Measurements from ENCODE around the gene PCED1B.
"Not testable (repeated sequence)": the region's sequence is repeated elsewhere in the genome, so short reads cannot be mapped to it uniquely, and the experiment has no call there.

PCED1B gene

DNA sequence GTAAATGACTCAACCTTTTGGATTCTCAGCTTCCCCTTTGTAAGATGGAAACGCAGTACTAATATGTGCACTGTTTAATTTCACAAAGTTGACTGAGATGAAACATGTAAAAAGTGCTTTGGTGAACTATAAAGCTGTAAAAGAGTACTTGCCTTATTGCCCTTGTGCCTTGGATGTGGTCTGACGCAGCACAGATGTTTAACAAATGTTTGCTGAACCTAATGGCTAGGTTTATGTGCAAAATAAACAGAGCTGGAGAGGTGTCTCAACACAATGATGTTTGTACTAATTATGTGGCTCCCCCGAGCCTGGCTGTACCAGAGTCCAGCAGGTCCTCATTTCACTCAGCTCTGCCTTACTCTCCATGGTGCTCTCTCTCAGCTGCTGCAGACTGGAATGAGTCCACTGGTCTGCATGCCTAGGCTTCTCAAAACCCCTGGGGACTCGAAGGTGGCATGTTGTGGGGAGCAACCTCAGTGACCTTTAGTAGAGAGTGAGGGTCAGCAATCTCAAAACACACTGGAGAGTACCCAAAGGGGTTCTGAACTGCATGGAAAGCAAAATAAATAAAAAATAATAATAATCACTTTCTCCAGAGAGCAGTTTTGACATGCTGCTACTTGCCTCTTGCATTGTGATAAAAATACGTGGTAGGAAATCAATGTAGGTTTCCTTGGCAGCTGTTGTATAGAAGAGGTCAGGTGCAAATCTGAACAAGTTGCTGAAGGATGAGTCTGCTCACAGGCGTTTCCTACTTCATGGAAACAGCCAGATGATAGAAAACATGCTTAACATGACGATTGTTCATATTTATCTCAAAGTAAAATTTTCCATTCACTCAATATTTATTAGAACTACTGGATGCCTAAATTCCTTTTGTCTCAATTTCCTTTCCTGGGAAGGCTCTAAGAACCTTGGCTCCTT lies 8.9 kb downstream of the PCED1B start:
- DNase-seq (ENCODE audit: low read depth in 2 of 2): no peak

DNA sequence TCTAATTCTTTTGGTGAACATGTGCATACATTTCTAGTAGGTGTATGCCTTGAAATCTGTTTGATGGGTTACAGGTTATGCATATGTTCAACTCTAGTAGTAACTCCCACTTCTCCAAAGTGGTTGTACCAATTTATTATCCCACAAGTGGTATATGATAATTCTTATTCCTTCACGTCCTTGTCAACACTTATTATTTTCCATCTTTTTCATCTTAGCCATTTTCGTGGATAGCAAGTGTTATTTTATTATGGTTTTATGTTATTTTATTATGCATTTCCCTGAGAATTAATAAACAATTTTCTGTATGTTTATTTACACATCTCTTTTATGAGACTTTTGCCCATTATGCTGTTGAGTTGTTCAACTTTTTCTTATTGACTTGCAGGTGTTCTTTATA lies 11.6 kb downstream of the PCED1B start:
- no peak for DNase-seq (ENCODE audit: low read depth in 2 of 2)

DNA sequence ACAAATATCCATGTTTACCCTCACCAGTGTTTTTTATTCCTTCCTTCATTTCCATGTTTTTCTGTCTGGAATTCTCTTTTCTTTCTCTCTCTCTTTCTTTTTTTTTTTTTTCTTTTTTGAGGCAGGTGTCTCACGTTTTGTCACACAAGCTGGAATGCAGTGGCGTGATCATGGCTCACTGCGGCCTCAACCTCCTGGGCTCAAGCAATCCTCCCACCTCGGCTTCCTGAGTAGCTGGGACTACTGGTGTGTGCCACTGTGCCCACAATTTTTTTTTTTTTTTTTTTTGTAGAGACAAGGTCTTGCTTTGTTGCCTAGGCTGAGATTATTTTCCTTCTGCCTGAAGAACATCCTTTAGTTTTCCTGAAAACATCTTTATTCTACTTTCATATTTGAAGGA lies 15.4 kb downstream of the PCED1B start:
- DNase-seq (ENCODE audit: low read depth in 2 of 2): no peak

DNA sequence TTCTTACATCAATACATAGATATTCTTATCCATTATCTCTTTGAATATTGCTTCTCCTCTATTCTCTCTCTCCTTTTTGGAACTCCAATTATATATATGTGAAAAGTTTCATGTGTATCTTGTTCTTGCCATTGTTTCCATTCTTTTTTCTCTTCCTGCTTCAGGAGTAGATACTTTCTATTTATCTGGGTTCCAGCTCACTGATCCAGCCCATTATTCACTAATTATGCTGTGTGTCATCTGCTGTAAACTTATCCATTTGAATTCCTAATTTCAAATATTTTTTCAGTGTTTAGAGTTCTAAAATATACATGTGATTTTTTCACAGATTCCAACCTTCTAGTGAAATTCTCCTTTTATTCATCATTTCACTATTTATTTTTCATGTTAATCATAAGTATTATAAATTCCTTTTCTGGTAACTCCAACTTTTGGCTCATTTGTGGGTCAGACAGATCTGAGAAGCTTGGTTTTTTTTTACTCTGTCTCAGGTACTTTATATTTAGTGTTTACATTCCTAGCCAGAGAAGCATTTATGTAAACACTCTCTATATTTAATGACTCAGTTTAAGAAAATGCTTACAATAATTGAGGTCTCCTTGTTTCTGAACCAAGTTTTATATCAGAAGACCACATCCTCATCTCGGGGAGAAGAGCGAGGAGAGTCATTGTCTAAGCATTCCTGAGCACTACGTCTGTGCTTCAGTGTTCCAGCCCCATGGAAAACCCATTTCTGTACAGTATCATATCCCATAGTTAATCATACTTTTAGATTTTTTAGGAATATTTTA lies 16.2 kb downstream of the PCED1B start:
- no peak for DNase-seq (ENCODE audit: low read depth in 2 of 2)

DNA sequence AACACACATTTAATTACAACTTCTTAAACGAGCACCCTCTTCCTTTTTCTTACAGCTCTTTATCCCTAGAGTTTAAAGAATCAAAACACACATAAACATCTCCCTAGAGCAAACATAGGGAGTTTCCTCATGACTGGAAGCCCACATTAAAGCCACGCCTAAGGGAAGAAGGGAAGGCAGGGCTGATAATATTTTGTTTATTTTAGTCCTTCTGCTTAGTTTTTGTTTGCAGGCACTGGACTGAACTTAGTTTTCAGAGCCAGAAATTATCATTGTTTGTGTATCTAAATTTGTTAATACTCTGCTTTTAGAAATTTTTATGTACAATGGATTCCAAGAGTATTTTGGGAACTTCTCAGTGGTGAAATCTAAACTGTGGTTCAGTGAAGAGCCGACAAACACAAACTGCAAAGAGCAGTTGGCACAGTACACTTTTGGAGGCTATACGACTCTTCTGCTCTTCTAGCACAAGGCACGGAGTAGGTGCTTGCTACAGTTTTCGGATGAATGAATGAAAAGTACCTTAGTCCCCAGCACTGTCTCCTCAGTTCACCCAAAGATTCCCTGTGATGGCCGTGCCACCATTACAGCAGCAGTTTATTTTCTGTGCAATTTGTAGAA lies 18.0 kb downstream of the PCED1B start:
- no peak for DNase-seq (ENCODE audit: low read depth in 2 of 2)

DNA sequence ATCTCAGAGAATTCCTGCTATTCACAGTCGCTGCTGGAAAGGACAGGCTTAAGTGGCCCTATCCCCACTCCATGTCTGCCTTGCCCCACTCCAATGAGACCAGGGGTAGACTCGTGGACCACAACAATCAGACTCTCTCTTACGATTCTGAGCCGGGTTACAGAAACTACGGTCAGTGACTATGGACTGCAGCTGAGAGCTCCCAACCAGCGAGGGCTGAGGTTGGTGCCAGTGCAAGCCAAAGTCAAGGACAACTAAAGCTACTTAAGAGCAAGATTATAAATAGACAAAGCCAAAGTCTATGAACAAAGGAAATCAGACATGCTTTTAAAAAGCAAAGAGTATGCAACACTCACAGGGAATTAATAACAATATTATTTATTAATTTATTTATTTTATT lies 18.7 kb downstream of the PCED1B start:
- DNase-seq (ENCODE audit: low read depth in 2 of 2): no peak

DNA sequence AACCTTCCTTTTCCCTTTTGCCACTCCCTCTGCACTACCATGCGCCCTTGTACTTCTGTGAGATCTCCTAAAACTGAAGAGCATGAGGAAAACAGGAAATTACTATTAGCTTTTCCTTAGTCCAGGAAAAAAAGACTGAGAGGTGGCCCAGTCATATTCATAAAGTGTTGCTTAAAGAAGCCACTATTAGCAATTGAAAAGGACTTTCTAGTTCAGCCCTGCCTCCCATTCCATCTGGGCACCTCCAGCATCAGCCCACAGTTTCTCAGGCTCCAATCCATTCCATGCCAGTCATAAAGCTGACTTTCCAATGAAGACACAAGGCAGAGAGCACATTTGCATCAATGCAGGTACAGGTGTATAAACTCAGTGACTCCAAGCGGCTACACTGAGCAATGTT lies 20.2 kb downstream of the PCED1B start:
- no peak for DNase-seq (ENCODE audit: low read depth in 2 of 2)

DNA sequence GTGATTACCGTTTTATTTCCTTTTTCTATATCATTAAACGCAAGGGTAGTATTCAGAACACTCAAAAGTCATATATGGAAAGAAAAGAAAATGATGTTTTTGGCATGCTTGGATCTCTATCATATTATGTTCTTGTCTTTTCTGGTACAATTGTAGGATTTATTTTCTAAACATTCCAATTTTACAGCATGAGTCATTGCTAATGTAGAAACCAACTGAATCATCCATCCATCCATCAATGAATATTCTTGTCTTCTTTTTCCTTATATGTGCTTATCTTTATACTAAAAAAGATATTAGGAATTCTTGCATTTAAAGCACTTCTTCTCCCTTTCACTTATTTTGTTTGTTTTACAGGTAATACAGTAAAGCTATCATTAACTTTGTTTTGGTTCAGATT lies 20.7 kb downstream of the PCED1B start:
- no peak for DNase-seq (ENCODE audit: low read depth in 2 of 2)

DNA sequence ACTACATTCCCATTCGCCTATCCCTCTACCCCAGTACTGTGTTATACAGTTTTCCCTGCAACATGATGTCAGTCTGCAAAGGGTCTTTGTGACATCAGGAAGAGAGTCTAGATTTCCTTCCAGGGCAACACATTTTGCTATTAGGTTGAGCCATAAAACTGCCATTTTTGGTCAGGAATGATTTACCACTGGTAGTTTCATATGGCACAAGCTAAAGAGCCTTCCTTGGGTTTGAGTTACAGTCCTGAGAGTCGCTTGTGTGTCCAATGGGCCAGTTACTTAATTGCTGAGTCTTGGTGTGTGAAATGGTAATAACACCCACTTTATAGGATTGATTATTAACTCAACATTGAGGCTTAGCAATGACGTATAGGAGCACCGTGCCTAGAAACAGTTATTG lies 23.0 kb downstream of the PCED1B start:
- DNase-seq (ENCODE audit: low read depth in 2 of 2): no peak

DNA sequence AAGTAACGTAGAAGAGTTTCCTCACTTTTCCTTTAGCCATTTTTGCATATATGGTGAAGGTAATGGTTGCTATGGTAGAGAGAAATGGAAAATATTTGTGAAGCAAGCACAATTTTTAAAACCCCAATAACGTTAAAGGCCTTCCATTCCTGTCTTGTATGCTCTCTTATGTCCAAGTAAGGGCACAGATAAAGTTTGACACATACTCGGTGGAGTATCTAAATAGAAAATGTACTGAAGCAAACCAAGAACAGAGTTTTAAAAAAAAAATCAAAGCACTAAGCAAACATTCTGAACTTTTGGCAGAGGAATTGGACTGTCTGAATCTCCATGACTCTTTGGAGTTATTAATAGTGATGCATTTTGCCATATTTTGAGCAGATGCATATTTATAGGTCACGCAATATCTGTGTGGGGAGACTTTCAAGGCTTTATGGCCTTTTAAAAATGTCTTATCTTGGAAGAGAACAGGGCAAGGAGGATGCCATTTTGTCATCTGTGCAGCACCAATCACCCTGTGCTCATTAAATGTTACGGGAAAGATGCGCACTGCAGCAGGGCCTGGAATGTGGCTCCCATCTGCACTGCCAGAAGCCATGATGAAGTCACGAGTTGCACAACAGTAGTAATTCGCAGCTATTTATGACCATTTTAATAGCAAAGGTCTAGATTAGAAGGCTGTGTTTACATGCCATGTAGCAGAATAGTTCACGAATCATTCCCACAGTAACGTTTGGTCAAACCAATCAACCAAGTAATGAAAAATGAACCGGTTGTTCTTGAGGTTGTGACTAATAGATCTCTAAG lies 23.6 kb downstream of the PCED1B start:
- DNase-seq (ENCODE audit: low read depth in 2 of 2): no peak

DNA sequence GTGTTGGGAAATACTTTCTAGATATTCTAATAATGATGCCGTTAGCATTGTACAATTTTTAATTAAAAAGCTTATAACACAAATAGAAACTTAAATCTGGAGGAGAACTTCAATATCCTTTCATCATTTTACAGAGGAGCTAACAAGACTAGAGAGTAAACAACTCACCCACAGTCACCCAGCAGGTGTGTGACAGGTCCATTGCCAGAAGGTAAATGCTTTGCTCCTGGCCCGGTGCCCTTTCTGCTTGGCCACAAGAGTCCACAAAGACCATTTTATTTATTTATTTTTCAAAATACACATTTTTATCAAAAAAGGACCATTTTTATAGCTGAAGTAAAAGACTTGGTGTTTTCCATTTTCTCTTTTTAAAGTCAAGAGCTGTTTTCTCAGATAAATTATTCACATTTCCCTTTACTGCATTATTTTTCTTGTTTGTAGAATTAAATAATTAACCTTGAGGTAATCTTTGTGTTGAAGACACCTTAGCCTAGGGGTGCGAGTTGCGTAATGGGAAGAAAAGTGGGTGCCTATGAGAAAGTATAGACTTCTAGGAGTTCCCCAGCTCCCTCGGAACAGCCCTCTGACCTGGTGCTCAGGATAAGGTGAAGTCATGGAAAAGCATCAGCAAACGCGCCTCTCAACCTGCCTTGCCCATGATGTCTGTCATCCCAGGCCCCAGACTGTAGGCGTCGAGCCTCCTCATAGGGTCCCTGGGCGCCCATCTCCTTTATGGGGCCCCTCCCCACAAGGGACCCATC lies 26.7 kb downstream of the PCED1B start:
- no peak for DNase-seq (ENCODE audit: low read depth in 2 of 2)

DNA sequence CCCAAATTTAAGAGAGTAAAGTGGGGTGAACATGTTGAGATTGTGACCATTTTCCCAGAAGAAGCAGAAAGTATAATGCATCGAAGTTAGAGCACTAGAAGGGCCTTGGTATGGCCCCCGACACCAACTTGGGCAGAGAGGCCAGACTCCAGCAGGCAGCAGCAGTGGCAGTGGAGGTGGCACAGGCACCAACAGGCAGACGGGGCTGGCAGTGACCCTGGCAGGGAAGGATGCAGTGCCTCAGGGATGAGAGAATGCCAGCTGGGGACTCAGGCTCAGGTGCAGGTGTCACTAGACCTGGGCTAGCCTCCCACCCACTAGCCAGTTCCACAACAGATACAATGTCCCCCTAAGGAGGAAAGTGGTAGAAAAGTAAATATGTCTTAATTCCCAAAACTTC lies 28.0 kb downstream of the PCED1B start:
- DNase-seq (ENCODE audit: low read depth in 2 of 2): no peak

DNA sequence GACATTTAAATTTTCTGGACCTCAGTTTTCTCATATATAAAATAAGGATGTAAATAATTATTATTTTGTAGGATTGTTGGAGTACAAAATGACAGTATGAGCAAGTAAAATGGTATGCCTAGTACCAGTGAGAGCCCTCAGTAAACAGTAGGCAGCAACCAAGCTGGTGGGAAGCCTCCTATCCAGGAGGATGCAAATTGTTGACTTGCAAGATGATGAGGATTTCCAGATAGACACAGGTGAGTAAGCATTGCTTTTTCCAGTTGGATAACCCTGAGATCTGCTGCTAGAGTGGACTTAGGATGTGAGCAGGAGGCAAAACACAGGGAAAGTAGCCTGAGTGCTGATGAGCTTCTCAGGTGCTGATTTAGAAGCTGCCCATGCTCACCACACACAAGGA lies 28.5 kb downstream of the PCED1B start:
- no peak for DNase-seq (ENCODE audit: low read depth in 2 of 2)

DNA sequence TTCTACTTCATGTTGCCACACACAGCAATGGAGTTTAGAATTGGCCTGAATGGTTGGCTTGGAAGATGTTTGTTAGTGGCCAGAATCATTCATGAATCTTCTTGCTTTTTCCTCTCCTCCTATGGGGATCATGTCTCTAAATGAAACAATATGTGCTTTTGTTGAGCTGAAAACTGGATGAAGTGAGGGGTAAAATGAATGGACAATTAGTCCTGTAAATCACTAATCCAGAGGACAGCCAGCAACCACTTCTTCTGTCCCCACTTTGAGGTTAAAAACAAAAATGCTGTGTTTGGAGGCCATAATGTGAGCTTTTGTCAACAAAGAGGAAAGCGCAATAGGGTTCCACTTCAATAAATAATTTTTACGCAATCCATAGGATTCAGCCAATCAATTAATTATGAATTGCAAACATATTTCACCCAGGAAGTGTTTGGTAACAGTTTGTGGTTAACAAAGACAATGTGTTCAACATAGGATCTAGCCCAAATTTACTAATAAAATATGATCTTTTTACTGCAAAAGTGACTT lies 30.7 kb downstream of the PCED1B start:
- DNase-seq (ENCODE audit: low read depth in 2 of 2): no peak

DNA sequence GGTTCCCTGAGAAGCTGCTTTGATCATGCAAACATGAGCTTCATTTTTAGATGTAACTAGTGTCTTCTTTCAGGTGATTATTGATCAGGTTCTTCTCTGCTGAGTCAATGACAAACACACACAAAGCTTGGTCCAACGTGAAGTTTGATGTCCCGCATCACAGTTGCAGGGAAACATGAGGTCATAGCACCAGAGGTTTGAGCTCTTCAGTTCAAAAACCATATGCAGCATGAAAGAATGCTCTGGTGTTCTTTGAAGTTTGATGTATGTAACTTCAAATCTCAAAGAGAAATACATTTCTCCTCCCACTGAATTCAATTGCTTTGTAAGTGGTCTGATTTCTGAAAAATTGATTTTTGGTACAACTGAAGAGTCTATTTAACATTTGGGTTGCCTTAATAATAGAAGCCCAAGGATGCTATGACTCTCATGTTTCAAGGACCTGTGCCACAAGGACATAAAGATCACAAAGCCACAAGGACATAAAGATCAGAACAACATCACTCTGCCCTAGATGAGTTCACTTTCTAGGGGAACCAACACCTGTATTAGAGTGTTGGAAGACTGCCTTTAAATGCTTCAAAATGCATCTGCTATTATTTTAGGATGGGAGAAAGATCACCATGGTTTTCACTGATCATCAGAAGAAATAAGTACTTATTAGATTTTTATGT lies 31.4 kb downstream of the PCED1B start:
- no peak for DNase-seq (ENCODE audit: low read depth in 2 of 2)

DNA sequence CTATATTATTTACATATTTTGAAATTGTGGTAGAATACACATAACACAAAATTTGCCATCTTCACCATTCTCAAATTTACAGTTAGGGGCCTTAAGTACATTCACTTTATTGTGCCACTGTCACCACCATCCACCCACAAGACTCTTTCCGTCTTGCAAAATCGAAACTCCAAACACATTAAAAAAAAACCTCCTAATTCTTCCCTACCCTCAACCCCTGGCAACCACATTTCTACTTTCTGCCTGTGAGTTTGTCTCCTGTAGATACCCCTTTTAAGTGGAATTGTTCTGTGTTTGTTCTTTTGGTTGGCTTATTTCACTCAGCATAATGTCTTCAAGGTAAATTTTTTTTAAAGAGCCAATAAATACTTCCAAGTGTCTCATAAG lies 32.0 kb downstream of the PCED1B start:
- peak in 1 of 2 donors; percentile 16 for DNase-seq (ENCODE audit: low read depth in 2 of 2)

DNA sequence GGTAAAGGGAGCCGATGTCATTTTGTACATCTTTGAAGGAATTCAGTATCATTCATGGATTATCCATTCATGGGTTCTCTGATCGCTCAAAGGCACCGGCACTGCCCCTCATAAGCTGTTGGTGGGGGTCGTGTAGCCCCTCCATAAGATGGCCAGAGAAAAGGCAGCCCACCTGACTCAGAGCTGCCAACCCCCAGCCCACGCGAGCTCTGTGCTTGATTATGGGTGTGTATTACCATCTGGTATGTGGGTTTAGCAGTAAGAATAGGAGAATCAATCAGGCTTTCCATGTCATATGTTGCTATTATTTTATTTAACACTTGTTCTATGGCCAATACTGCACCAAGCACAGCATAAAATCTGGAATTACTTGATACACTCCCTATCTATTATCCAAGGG lies 32.4 kb downstream of the PCED1B start:
- no peak for DNase-seq (ENCODE audit: low read depth in 2 of 2)

DNA sequence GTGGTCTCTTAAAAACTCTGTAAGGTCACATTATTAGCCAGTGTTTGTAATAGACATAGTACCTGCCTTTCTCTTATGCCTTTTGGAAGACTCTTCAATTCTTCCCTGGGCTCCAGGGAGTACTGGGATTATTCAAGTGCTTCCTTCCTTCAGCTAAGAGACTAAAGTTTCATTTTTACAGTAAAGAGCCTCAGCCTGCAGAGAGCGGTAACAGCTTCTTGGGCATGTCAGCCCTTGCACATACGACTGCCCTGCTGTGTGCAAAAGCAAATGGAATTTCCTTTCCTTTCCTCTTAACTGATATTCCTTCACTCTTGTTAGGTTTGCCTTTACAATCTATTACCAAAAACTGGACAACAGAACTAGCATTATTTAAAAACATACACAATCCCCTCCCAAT lies 33.3 kb downstream of the PCED1B start:
- DNase-seq (ENCODE audit: low read depth in 2 of 2): no peak

DNA sequence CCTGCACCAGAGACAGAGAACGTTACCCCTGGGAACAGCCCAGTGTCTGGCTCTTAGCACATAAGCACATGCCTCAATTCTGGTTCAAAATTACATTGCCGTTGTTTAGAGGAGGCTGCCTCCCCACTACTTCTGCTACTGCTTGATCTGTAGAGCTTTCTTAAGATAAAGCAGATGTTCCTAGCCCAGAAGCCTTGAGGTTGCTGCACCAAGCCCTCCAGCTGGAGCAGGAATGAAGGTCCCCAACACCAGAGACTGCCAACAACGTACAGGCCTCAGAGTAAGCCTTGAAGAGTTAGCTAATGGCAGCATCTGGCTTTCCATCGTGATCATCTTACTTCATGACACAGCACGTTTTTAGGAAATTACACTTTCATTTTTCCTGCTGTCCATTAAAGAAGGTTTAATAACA lies 35.1 kb downstream of the PCED1B start:
- DNase-seq (ENCODE audit: low read depth in 2 of 2): no peak

DNA sequence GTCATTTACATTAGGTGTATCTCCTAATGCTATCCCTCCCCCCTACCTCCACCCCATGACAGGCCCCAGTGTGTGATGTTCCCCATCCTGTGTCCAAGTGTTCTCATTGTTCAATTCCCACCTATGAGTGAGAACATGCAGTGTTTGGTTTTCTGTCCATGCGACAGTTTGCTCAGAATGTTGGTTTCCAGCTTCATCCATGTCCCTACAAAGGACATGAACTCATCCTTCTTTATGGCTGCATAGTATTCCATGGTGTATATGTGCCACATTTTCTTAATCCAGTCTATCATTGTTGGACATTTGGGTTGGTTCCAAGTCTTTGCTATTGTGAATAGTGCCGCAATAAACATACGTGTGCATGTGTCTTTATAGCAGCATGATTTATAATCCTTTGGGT lies 37.9 kb downstream of the PCED1B start:
- not testable (repeated sequence) for DNase-seq (ENCODE audit: low read depth in 2 of 2)

Measured in stimulated activated CD4-positive, alpha-beta T cell treated with anti-CD3 and anti-CD28 coated beads, Interleukin-4, amount 100 ng/mL, for 48 hours (primary cell).